Spleen (tissue), 11 donors: ENCODE results near the gene LCE3B. TPM values are rescaled to one million over a fixed set of nuclear protein-coding genes. Genes with fewer than 3 reads are reported as not detected.

Source experiments
- DNase-seq: peaks from one replicate; pipeline ENCODE4 v3.0.0-alpha.2; 2020
- H3K27ac ChIP-seq, 8 donors: fragments of 200-600 bp; sonication (generic) in 7 of 8; 1 replicate in 4 of 8; 2 replicates in 4 of 8; pipeline versions ENCODE4 v1.5.0 to v1.8.0; 2016 to 2021; ENCODE audit warnings: inconsistent platforms in 4 of 8, mild to moderate bottlenecking in 4 of 8, moderate library complexity in 1 of 8
- H3K27me3 ChIP-seq, 7 donors: fragments of 200-600 bp; sonication (generic) in 6 of 7; replicated peaks in 1 of 7; 1 replicate in 4 of 7; 2 replicates in 3 of 7; pipeline versions ENCODE4 v1.5.0 to v1.8.0; 2016 to 2021; ENCODE audit warnings: inconsistent platforms in 3 of 7, mild to moderate bottlenecking in 1 of 7
- H3K36me3 ChIP-seq, 6 donors: fragments of 200-600 bp; sonication (generic) in 5 of 6; 1 replicate in 4 of 6; 2 replicates in 2 of 6; pipeline versions ENCODE4 v1.5.0 to v1.8.0; 2016 to 2021; ENCODE audit warnings: inconsistent platforms in 2 of 6
- H3K4me1 ChIP-seq, 6 donors: fragments of 200-600 bp; sonication (generic) in 5 of 6; 1 replicate in 3 of 6; 2 replicates in 3 of 6; pipeline versions ENCODE4 v1.5.0 to v1.8.0; 2016 to 2021; ENCODE audit warnings: inconsistent platforms in 3 of 6
- H3K4me3 ChIP-seq, 8 donors: fragments of 200-600 bp; sonication (generic) in 7 of 8; 1 replicate in 4 of 8; 2 replicates in 4 of 8; pipeline versions ENCODE4 v1.5.0 to v1.8.0; 2016 to 2021; ENCODE audit warnings: inconsistent platforms in 4 of 8, mild to moderate bottlenecking in 4 of 8, moderate library complexity in 2 of 8
- H3K9me3 ChIP-seq, 8 donors: fragments of 200-600 bp; sonication (generic) in 7 of 8; 1 replicate in 4 of 8; 2 replicates in 4 of 8; pipeline versions ENCODE4 v1.5.0 to v1.8.0; 2016 to 2021; ENCODE audit warnings: inconsistent platforms in 4 of 8
- CTCF ChIP-seq, 11 experiments: fragments of 200-600 bp in 7 of 11; fragments of 450-650 bp in 4 of 11; sonication (generic) in 4 of 11; IDR thresholded peaks in 8 of 11; conservative IDR thresholded peaks in 3 of 11; 1 replicate in 7 of 11; 2 replicates in 4 of 11; pipeline versions ENCODE4 v1.4.0 to v1.8.0; 2016 to 2021; ENCODE audit warnings: antibody characterized with exemption in 11 of 11, inconsistent platforms in 4 of 11, mild to moderate bottlenecking in 1 of 11
- POLR2A ChIP-seq, 3 donors: fragments of 450-650 bp; IDR thresholded peaks; one replicate each; pipeline ENCODE4 v1.5.1; 2017; ENCODE audit warnings: antibody characterized with exemption in 3 of 3, mild to moderate bottlenecking in 1 of 3
- POLR2AphosphoS5 ChIP-seq, 3 donors: sonication (generic); formaldehyde crosslinking; IDR thresholded peaks; one replicate each; pipeline ENCODE4 v1.5.1; 2017; ENCODE audit warnings: antibody characterized with exemption in 3 of 3
- WGBS, 5 donors: extraction: QIAGEN DNeasy Blood & Tissue Kit in 3 of 5; methylation state at CpG; one replicate each; pipeline versions ENCODE4 v1.1.5 to v1.1.7; 2013 to 2018; 5-methylcytosine and 5-hydroxymethylcytosine counted together
- intact Hi-C: fragments of 100-400 bp; cut with DNase I; formaldehyde crosslinking; loops from one replicate; pipeline ENCODE4 v1.15.0; 2023; ENCODE audit warnings: low total_unique reads
- polyA plus RNA-seq, 3 donors: library from polyadenylated mRNA; stranded (reverse); fragments of 200-250 nt; gene quantifications; one replicate each; pipeline ENCODE4 v1.2.1, GENCODE V29; 2013
- total RNA-seq, 7 donors: library from RNA; depleted of rRNA in 3 of 7; stranded (reverse); fragments of >200 nt in 3 of 7; fragmentation: NEBNext Ultra II Directional in 4 of 7; extraction: Animal tissue kit (Norgen Biotek cat#: 25700) in 4 of 7; gene quantifications; one replicate each; pipeline versions ENCODE4 v1.1.0 to v1.2.1, GENCODE V29; 2016 to 2021
- donor health status: healthy with polysubstance abuse.
- donor health status: DM: no; HTN: no; CAD: no; lungs with moderate emphysema.
- donor health status: DM: no; HTN: no; CAD: no.
- donor health status: Bipolar disorder and iron deficiency.
- donor health status: healthy.
- donor health status: DM: no; HTN: no; CAD: no.
- donor health status: DM: yes; HTN: yes; CAD: no.

The LCE3B gene
- total and polyA plus RNA-seq, 10 donors: not detected

- H3K4me3 ChIP-seq: no peak overlapping the region
- peaks cover 0 to 38% (median 0%) of the 10 kb centered on the region in 7 donors for H3K27me3 ChIP-seq
- no peaks in the 10 kb centered on the region for H3K4me1 ChIP-seq
- intact Hi-C loops: loop anchor here (5.0 kb wide), 1 partner anchor 51 kb away; no protein-coding TSS in a partner anchor
- no peak for TF ChIP-seq POLR2AphosphoS5 (IDR thresholded peaks at IDR 0.05)
- no peak for TF ChIP-seq POLR2A (IDR thresholded peaks at IDR 0.05)
- TF ChIP-seq CTCF (IDR thresholded peaks at IDR 0.05 in 8 of 11, conservative IDR thresholded peaks at IDR 0.05 in 3 of 11): no peak
- DNase-seq: no peak
- no peaks in the 10 kb centered on the region for H3K36me3 ChIP-seq
- H3K27ac ChIP-seq: no peak overlapping the region
- H3K9me3 ChIP-seq: peaks cover 0 to 23% (median 16%) of the 10 kb centered on the region in 8 donors
- WGBS, 5 donors: 16 to 30% (median 25%) methylated on average over 21 to 29 of the region's 29 CpGs
Measured at GRCh38 chr1:152623203-152623844, 9.7 kb downstream of the LCE3B start.

- no peak for DNase-seq
- peaks cover 0 to 55% (median 0%) of the 10 kb centered on the region in 7 donors for H3K27me3 ChIP-seq
- peaks cover 0 to 13% (median 0%) of the 10 kb centered on the region in 8 donors for H3K9me3 ChIP-seq
- 83 to 96% (median 88%) methylated on average over 1 of the region's 1 CpG for WGBS, 5 donors
- no peak overlapping the region for H3K4me3 ChIP-seq
- H3K4me1 ChIP-seq: no peaks in the 10 kb centered on the region
- intact Hi-C loops: no loop called here
- H3K36me3 ChIP-seq: no peaks in the 10 kb centered on the region
- no peak for TF ChIP-seq POLR2AphosphoS5 (IDR thresholded peaks at IDR 0.05)
- no peak for TF ChIP-seq POLR2A (IDR thresholded peaks at IDR 0.05)
- TF ChIP-seq CTCF (IDR thresholded peaks at IDR 0.05 in 8 of 11, conservative IDR thresholded peaks at IDR 0.05 in 3 of 11): no peak
- no peak overlapping the region for H3K27ac ChIP-seq
Measured at GRCh38 chr1:152626744-152627143, 13.1 kb downstream of the LCE3B start.

- H3K27ac ChIP-seq: no peak overlapping the region
- H3K27me3 ChIP-seq: peaks cover 0 to 26% (median 0%) of the 10 kb centered on the region in 7 donors
- no peaks in the 10 kb centered on the region for H3K4me1 ChIP-seq
- no peaks in the 10 kb centered on the region for H3K36me3 ChIP-seq
- TF ChIP-seq CTCF (IDR thresholded peaks at IDR 0.05 in 8 of 11, conservative IDR thresholded peaks at IDR 0.05 in 3 of 11): no peak
- TF ChIP-seq POLR2AphosphoS5 (IDR thresholded peaks at IDR 0.05): no peak
- TF ChIP-seq POLR2A (IDR thresholded peaks at IDR 0.05): no peak
- no peak for DNase-seq
- peaks cover 0 to 29% (median 0%) of the 10 kb centered on the region in 8 donors for H3K9me3 ChIP-seq
- H3K4me3 ChIP-seq: no peak overlapping the region
- intact Hi-C loops: no loop called here
- WGBS, 5 donors: 80 to 98% (median 90%) methylated on average over 3 of the region's 3 CpGs
Measured at GRCh38 chr1:152630596-152630995, 17.0 kb downstream of the LCE3B start.

GRCh38 chr1:152640351-152640750, 26.7 kb downstream of the LCE3B start:
- no peak for DNase-seq
- intact Hi-C loops: no loop called here
- Histone ChIP-seq H3K36me3 (no peaks in the 10 kb centered on the region), H3K4me1 (no peaks in the 10 kb centered on the region), H3K27ac (no peak overlapping the region), H3K27me3 (peaks cover 0 to 6% (median 0%) of the 10 kb centered on the region in 7 donors), H3K9me3 (peaks cover 0 to 12% (median 9%) of the 10 kb centered on the region in 8 donors), H3K4me3 (no peak overlapping the region)
- TF ChIP-seq CTCF (IDR thresholded peaks at IDR 0.05 in 8 of 11, conservative IDR thresholded peaks at IDR 0.05 in 3 of 11): no peak
- TF ChIP-seq POLR2AphosphoS5 (IDR thresholded peaks at IDR 0.05): no peak
- no peak for TF ChIP-seq POLR2A (IDR thresholded peaks at IDR 0.05)
- WGBS, 5 donors: 68 to 78% (median 69%) methylated on average over 1 of the region's 1 CpG
